ENCODE results near the gene NUP214.

The NUP214 gene

DNA sequence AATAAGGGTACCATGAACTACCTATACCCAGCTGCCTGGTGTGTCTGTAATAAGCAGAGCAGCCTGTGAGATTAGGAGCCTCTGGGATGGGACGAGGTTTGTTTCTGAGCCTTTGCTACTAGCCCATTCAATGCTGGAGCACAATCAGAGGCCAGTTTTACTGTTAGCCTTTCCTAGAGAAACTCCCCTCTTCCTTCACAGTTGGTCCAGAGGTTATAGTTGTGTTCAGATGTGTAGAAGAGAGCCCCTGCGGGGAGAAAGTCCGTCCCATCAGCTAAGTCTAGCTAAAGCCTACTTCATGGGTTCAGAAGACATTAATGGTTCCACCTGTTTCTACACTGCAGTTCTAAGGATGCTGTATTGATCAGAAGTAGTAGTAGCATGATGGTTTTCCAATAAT lies 16.8 kb downstream of the NUP214 start:
- Histone ChIP-seq H3K4me3 (ENCODE audit: low read depth, low read length) (no peak overlapping the region), H3K36me3 (replicated peaks) (peaks cover 72% of the 10 kb centered on the region), H3K27ac (no peak overlapping the region), H3K27me3 (replicated peaks) (peaks cover 2% of the 10 kb centered on the region)
- no peak for DNase-seq
- TF ChIP-seq, protein P1, sequence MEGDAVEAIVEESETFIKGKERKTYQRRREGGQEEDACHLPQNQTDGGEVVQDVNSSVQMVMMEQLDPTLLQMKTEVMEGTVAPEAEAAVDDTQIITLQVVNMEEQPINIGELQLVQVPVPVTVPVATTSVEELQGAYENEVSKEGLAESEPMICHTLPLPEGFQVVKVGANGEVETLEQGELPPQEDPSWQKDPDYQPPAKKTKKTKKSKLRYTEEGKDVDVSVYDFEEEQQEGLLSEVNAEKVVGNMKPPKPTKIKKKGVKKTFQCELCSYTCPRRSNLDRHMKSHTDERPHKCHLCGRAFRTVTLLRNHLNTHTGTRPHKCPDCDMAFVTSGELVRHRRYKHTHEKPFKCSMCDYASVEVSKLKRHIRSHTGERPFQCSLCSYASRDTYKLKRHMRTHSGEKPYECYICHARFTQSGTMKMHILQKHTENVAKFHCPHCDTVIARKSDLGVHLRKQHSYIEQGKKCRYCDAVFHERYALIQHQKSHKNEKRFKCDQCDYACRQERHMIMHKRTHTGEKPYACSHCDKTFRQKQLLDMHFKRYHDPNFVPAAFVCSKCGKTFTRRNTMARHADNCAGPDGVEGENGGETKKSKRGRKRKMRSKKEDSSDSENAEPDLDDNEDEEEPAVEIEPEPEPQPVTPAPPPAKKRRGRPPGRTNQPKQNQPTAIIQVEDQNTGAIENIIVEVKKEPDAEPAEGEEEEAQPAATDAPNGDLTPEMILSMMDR (IDR thresholded peaks at IDR 0.05; ENCODE audit: low read depth, low read length, missing control alignments): no peak
- in situ Hi-C loops (cut with HindIII; ENCODE audit: low pct_ligation_motif_present, low sequenced_read_pairs): no loop called here

DNA sequence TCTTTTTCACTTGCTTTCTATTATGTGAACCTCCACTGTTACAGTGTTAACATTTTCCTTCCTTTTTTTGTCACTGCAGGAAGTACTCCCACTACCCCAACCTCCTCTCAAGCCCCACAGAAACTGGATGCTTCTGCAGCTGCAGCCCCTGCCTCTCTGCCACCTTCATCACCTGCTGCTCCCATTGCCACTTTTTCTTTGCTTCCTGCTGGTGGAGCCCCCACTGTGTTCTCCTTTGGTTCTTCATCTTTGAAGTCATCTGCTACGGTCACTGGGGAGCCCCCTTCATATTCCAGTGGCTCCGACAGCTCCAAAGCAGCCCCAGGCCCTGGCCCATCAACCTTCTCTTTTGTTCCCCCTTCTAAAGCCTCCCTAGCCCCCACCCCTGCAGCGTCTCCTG lies 18.8 kb downstream of the NUP214 start:
- no peak overlapping the region for H3K4me3 ChIP-seq (ENCODE audit: low read depth, low read length)
- TF ChIP-seq, protein P1 (IDR thresholded peaks at IDR 0.05; ENCODE audit: low read depth, low read length, missing control alignments): no peak
- peaks cover 2% of the 10 kb centered on the region for H3K27me3 ChIP-seq (replicated peaks)
- DNase-seq: no peak
- no peak overlapping the region for H3K27ac ChIP-seq
- in situ Hi-C loops (cut with HindIII; ENCODE audit: low pct_ligation_motif_present, low sequenced_read_pairs): no loop called here
- H3K36me3 ChIP-seq (replicated peaks): peaks cover 71% of the 10 kb centered on the region

GRCh38 chr9:131145245-131145644 lies 19.9 kb downstream of the NUP214 start:
- DNase-seq: no peak
- in situ Hi-C loops (cut with HindIII; ENCODE audit: low pct_ligation_motif_present, low sequenced_read_pairs): no loop called here
- Histone ChIP-seq H3K27ac (no peak overlapping the region), H3K4me3 (ENCODE audit: low read depth, low read length) (no peak overlapping the region), H3K27me3 (replicated peaks) (peaks cover 2% of the 10 kb centered on the region), H3K36me3 (replicated peaks) (peaks cover 68% of the 10 kb centered on the region)
- TF ChIP-seq, protein P1 (IDR thresholded peaks at IDR 0.05; ENCODE audit: low read depth, low read length, missing control alignments): no peak

GRCh38 chr9:131146186-131146585 lies 20.8 kb downstream of the NUP214 start:
- peaks cover 69% of the 10 kb centered on the region for H3K36me3 ChIP-seq (replicated peaks)
- in situ Hi-C loops (cut with HindIII; ENCODE audit: low pct_ligation_motif_present, low sequenced_read_pairs): no loop called here
- no peaks in the 10 kb centered on the region for H3K27me3 ChIP-seq (replicated peaks)
- no peak for DNase-seq
- TF ChIP-seq, protein P1 (IDR thresholded peaks at IDR 0.05; ENCODE audit: low read depth, low read length, missing control alignments): no peak
- H3K4me3 ChIP-seq (ENCODE audit: low read depth, low read length): no peak overlapping the region
- no peak overlapping the region for H3K27ac ChIP-seq

GRCh38 chr9:131148276-131148675 lies 22.9 kb downstream of the NUP214 start:
- no peak for DNase-seq
- peaks cover 76% of the 10 kb centered on the region for H3K36me3 ChIP-seq (replicated peaks)
- in situ Hi-C loops (cut with HindIII; ENCODE audit: low pct_ligation_motif_present, low sequenced_read_pairs): no loop called here
- no peaks in the 10 kb centered on the region for H3K27me3 ChIP-seq (replicated peaks)
- TF ChIP-seq, protein P1 (IDR thresholded peaks at IDR 0.05; ENCODE audit: low read depth, low read length, missing control alignments): no peak
- no peak overlapping the region for H3K4me3 ChIP-seq (ENCODE audit: low read depth, low read length)
- H3K27ac ChIP-seq: no peak overlapping the region

GRCh38 chr9:131148966-131149687 lies 23.7 kb downstream of the NUP214 start:
- H3K27me3 ChIP-seq (replicated peaks): no peaks in the 10 kb centered on the region
- no peak overlapping the region for H3K4me3 ChIP-seq (ENCODE audit: low read depth, low read length)
- no peak for DNase-seq
- H3K27ac ChIP-seq: no peak overlapping the region
- peaks cover 80% of the 10 kb centered on the region for H3K36me3 ChIP-seq (replicated peaks)
- TF ChIP-seq, protein P1 (IDR thresholded peaks at IDR 0.05; ENCODE audit: low read depth, low read length, missing control alignments): no peak
- in situ Hi-C loops (cut with HindIII; ENCODE audit: low pct_ligation_motif_present, low sequenced_read_pairs): no loop called here
